SU-DHL-6 (cell line): ENCODE data around the gene TEX264.

Source experiments
- H2AFZ ChIP-seq: fragments of 200-600 bp; sonication (generic); 2 replicates; pipeline ENCODE4 v1.6.1; 2014; ENCODE audit warnings: low read depth, mild to moderate bottlenecking, moderate library complexity, mixed read lengths, antibody characterized with exemption, low read length; ENCODE audit not compliant: severe bottlenecking
- H3F3A ChIP-seq: fragments of 200-600 bp; shearing (Covaris generic); 2 replicates; pipeline ENCODE4 v1.6.0; 2016; ENCODE audit warnings: antibody characterized with exemption, mild to moderate bottlenecking; ENCODE audit not compliant: insufficient read depth
- H3K27ac ChIP-seq: fragments of 200-600 bp; sonication (generic); 2 replicates; pipeline ENCODE4 v1.5.1; 2016; ENCODE audit warnings: low read depth, mild to moderate bottlenecking, low read length, moderate library complexity, mixed read lengths
- H3K27me3 ChIP-seq: fragments of 200-600 bp; sonication (generic), shearing (Covaris generic); 2 replicates; pipeline ENCODE4 v1.6.0; 2014; ENCODE audit warnings: mild to moderate bottlenecking, low read length
- H3K36me3 ChIP-seq: fragments of 200-600 bp; sonication (generic); 2 replicates; pipeline ENCODE4 v1.6.1; 2014; ENCODE audit warnings: mild to moderate bottlenecking, low read length, mixed read lengths
- H3K4me2 ChIP-seq: fragments of 300-600, 200-600 bp; shearing (Covaris generic), sonication (generic); 2 replicates; pipeline ENCODE4 v1.6.0; 2014; ENCODE audit warnings: low read length, low read depth, mild to moderate bottlenecking; ENCODE audit not compliant: poor library complexity, severe bottlenecking
- H3K4me3 ChIP-seq: fragments of 200-600 bp; sonication (generic); 2 replicates; pipeline ENCODE4 v1.5.1; 2014; ENCODE audit warnings: antibody characterized with exemption, low read length, mild to moderate bottlenecking, mixed read lengths; ENCODE audit not compliant: insufficient read depth, poor library complexity, severe bottlenecking
- H3K79me2 ChIP-seq: fragments of 200-600 bp; sonication (generic); 2 replicates; pipeline ENCODE4 v1.6.1; 2014; ENCODE audit warnings: mild to moderate bottlenecking, low read length, moderate library complexity; ENCODE audit not compliant: insufficient read depth
- H3K9ac ChIP-seq: fragments of 200-600 bp; sonication (generic); 2 replicates; pipeline ENCODE4 v1.7.0; 2014; ENCODE audit warnings: mild to moderate bottlenecking, low read length
- H3K9me2 ChIP-seq: fragments of 200-600 bp; sonication (generic); replicated peaks from 2 replicates; pipeline ENCODE4 v1.6.1; 2014; ENCODE audit warnings: low read length; ENCODE audit not compliant: insufficient read depth
- H3K9me3 ChIP-seq: fragments of 200-600 bp; sonication (generic); 2 replicates; pipeline ENCODE4 v1.6.1; 2014; ENCODE audit warnings: low read length, mixed read lengths; ENCODE audit not compliant: insufficient read depth
- H4K20me1 ChIP-seq: fragments of 200-600 bp; sonication (generic); 2 replicates; pipeline ENCODE4 v1.6.1; 2014; ENCODE audit warnings: low read depth, mild to moderate bottlenecking, antibody characterized with exemption, low read length, moderate library complexity, mixed read lengths
- EZH2phosphoT487 ChIP-seq: fragments of 200-600 bp; sonication (generic), shearing (Covaris generic); conservative IDR thresholded peaks from 2 replicates; pipeline ENCODE4 v1.6.1; 2018; ENCODE audit warnings: mild to moderate bottlenecking, antibody characterized with exemption, low read length, moderate library complexity, mixed read lengths
- TF ChIP-seq, protein P1 (sequence below): fragments of 200-600 bp; sonication (generic); IDR thresholded peaks from one replicate; pipeline ENCODE4 v1.5.1; 2017; ENCODE audit warnings: antibody characterized with exemption, mild to moderate bottlenecking, low read length, moderate library complexity; ENCODE audit not compliant: insufficient read depth, poor library complexity, severe bottlenecking

TEX264 gene

DNA sequence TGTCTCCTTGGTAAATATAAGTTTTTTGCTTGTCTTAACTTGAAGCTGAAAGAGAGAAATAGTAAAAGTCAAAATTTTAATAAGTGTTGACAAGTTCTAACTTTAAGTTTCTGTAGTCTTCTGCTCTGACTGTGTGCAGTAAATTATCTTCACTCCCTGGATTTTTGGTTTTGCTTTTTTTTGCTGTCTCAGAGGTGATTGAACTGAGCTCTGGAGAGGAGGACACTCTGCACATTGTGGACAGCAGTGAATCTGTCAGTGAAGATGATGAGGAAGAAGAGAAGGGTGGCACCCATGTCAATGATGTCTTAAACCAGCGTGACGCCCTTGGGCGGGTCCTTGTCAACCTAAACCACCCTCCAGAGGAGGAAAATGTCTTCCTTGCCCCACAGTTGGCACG lies 40.5 kb upstream of the TEX264 start:
- no peak overlapping the region for H3K4me2 ChIP-seq
- no peak overlapping the region for H3K9ac ChIP-seq
- H4K20me1 ChIP-seq, result no peaks in the 10 kb centered on the region
- TF ChIP-seq EZH2phosphoT487, result no peak
- TF ChIP-seq, protein P1, sequence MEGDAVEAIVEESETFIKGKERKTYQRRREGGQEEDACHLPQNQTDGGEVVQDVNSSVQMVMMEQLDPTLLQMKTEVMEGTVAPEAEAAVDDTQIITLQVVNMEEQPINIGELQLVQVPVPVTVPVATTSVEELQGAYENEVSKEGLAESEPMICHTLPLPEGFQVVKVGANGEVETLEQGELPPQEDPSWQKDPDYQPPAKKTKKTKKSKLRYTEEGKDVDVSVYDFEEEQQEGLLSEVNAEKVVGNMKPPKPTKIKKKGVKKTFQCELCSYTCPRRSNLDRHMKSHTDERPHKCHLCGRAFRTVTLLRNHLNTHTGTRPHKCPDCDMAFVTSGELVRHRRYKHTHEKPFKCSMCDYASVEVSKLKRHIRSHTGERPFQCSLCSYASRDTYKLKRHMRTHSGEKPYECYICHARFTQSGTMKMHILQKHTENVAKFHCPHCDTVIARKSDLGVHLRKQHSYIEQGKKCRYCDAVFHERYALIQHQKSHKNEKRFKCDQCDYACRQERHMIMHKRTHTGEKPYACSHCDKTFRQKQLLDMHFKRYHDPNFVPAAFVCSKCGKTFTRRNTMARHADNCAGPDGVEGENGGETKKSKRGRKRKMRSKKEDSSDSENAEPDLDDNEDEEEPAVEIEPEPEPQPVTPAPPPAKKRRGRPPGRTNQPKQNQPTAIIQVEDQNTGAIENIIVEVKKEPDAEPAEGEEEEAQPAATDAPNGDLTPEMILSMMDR, result no peak
- no peak overlapping the region for H3K4me3 ChIP-seq
- no peaks in the 10 kb centered on the region for H3K36me3 ChIP-seq
- H3K27ac ChIP-seq, result no peak overlapping the region
- no peaks in the 10 kb centered on the region for H3K9me2 ChIP-seq
- H3K79me2 ChIP-seq, result no peaks in the 10 kb centered on the region
- H3K9me3 ChIP-seq, result no peaks in the 10 kb centered on the region
- no peaks in the 10 kb centered on the region for H3F3A ChIP-seq
- no peak overlapping the region for H2AFZ ChIP-seq
- no peaks in the 10 kb centered on the region for H3K27me3 ChIP-seq

DNA sequence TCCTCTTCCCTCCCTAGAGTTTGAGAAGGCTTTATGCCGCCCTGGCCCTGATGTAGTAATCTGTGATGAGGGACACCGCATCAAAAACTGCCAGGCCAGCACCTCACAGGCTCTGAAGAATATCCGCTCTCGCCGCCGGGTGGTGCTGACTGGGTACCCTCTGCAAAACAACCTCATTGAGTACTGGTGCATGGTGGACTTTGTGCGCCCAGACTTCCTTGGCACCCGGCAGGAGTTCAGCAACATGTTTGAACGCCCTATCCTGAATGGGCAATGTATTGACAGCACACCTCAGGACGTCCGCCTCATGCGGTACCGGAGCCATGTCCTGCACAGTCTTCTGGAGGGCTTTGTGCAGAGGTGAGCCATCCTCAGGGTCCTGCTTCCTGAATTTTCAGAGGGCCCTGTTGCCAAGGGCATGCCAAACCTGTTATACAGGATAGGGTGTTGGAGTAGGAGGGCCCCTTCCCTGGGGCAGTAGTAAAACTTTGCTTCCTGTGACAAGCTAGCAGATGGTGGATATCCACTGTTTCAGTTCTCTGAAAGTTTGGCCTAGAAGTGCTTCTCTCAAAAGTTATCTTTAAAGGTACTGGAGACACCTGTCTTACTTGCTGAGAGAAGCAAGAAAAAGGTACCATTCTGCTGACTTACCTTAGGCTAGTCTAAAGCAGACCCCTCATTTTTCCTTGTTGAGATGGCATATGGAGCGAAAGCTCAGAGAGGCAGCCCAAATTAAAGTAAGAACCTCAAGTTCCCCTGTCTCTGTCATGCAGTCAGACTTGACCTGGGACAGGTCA lies 33.7 kb upstream of the TEX264 start:
- Histone ChIP-seq H4K20me1 (no peaks in the 10 kb centered on the region), H3K27ac (no peak overlapping the region), H3K9ac (no peak overlapping the region), H3K4me2 (no peak overlapping the region), H3K9me2 (no peaks in the 10 kb centered on the region), H3K36me3 (peaks cover 3% of the 10 kb centered on the region; the same call in 1 of the 2 replicates), H2AFZ (no peak overlapping the region), H3F3A (no peaks in the 10 kb centered on the region), H3K79me2 (no peaks in the 10 kb centered on the region), H3K27me3 (no peaks in the 10 kb centered on the region), H3K9me3 (no peaks in the 10 kb centered on the region), H3K4me3 (no peak overlapping the region)
- TF ChIP-seq, protein P1, result no peak
- TF ChIP-seq EZH2phosphoT487, result no peak

DNA sequence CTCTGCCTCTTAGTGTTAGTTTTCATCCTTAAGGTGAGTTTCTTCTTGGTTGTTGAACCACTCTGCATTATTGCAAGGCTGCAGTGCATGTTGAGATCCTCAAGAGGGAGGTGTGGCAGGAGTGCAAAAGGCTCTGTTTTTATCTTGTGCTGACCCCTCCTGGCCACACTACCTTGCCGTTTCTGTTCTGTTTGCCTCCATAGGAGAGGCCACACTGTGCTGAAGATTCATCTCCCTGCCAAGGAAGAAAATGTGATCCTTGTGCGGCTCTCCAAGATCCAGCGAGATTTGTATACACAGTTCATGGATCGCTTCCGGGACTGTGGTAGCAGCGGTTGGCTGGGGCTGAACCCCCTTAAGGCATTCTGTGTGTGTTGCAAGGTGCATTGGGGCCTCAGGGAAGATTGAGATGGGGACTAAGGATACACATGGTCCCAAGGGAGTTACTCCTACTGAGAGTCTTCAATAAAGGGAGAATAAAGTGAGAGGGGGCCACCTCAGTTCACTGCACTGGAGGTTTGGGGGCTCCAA lies 33.0 kb upstream of the TEX264 start:
- Histone ChIP-seq H3K27me3 (no peaks in the 10 kb centered on the region), H3F3A (no peaks in the 10 kb centered on the region), H3K79me2 (no peaks in the 10 kb centered on the region), H3K9ac (no peak overlapping the region), H3K4me2 (no peak overlapping the region), H4K20me1 (no peaks in the 10 kb centered on the region), H3K4me3 (no peak overlapping the region), H3K9me2 (no peaks in the 10 kb centered on the region), H2AFZ (no peak overlapping the region), H3K27ac (no peak overlapping the region), H3K9me3 (no peaks in the 10 kb centered on the region), H3K36me3 (peaks cover 3% of the 10 kb centered on the region; the same call in 1 of the 2 replicates)
- TF ChIP-seq, protein P1, result peak; percentile 77
- no peak for TF ChIP-seq EZH2phosphoT487
